NCI-H2107 treated with DMSO at 0.1 percent for 48 hours (cell line): ENCODE data around the gene MS4A18.
"Not testable (repeated sequence)": the region's sequence is repeated elsewhere in the genome, so short reads cannot be mapped to it uniquely, and the experiment has no call there.

Experiments used
- DNase-seq: peaks from one replicate; lab custom pipeline; 2025; ENCODE audit not compliant: unreplicated experiment; lab: John Stamatoyannopoulos, UW

Gene MS4A18

DNA sequence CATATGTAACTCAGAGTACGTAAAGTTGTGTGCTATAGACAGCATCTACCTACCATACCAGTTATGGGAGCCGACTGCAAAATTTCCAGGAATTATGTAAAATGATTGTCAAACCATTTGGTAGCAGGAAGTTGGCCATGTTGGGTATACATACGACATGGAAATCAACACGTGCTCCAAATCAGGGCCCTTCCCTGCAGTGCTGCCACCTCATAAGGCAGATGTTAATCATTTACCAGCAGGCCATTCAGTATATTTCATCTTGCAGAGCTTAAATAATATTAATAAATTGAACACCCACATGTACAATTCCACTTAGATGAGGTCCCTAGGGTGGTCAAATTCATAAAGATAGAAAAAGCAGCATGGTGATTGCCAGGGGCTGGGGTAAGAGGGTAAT lies 9.8 kb downstream of the MS4A18 start:
- no peak for DNase-seq

GRCh38 chr11:60739114-60739513 lies 14.6 kb downstream of the MS4A18 start:
- no peak for DNase-seq

- no peak for DNase-seq
Observed at GRCh38 chr11:60740573-60740972, 16.1 kb downstream of the MS4A18 start.

DNA sequence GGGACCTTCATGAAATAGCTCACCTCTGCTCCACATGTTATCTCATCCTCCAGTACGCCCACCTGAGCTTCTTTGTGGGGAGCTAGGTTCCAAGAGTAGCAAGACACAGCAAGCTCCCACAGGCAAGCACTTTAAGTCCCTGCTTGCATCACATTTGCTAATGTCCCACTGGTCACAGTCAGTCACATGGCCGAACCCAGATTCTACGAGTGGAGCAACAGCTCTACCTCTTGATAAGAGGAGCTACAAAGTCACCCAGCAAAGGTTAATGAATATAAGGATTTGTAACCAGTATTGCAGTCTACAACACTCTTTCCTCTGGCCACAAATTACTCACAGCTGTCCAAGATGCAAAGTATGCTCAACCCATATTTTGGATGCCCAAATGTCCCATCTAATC lies 16.9 kb downstream of the MS4A18 start:
- no peak for DNase-seq

DNA sequence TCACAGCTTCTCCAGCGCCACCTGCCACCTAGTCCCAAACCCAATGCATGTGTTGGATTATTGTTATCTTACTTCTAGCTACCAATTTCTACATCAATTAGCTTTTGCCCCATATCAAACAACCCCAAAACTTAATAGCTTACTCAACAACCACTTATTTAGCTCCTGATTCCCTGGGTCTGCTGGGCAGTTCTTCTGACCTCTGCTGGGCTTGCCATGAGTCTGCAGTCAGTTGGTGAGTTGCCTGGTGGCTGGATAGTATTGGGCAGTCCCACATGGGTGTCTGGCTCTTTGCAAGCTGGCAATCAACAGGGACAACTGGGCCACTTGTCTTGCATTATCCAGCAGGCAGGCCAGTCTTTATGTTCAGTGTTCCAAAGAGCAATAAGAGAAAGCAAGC lies 18.5 kb downstream of the MS4A18 start:
- DNase-seq: no peak

DNA sequence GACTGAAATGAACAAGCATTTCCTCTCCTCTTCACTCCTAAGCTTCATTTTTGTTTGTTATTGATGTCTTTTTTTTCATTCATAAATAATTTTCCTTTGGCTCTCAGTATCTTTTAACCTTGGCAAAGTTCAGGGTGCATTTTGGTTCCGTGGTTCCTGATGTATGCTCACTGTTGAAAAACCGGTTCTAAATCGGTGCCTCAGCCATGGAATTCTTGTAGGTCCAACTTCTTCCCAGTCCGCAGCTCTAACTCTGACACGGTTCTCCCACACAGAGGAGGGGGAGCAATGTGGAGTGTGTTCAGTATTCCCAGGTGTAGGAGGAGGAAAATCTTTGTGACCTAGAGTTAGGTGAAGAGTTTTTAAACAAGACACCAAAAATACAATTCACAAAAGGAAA lies 19.6 kb downstream of the MS4A18 start:
- DNase-seq: no peak

- no peak for DNase-seq
Observed at GRCh38 chr11:60747359-60747873, 22.9 kb downstream of the MS4A18 start.

DNA sequence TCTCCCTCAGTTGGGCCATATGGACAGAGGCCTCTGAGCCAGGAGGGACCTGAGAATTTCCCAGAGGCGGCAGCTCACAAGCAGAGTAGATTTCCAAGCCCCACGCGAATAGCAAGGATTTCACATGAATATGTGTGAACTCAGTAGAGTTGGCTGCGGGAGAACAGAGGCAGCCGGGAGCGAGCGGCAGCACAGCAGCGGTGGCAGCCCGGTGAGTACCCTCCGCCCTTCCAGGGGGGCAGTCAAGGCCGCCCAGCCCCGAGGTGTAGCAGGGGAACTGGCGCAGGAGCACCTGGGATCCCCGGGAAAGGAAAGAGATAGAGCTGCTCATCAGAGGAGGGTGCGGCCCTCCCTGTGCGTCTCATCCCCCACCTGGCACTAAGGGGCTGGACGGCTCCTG lies 23.7 kb downstream of the MS4A18 start:
- DNase-seq: no peak

- DNase-seq: no peak
Observed at GRCh38 chr11:60748821-60749220, 24.3 kb downstream of the MS4A18 start.

GRCh38 chr11:60750911-60751310 lies 26.4 kb downstream of the MS4A18 start:
- DNase-seq: no peak

DNA sequence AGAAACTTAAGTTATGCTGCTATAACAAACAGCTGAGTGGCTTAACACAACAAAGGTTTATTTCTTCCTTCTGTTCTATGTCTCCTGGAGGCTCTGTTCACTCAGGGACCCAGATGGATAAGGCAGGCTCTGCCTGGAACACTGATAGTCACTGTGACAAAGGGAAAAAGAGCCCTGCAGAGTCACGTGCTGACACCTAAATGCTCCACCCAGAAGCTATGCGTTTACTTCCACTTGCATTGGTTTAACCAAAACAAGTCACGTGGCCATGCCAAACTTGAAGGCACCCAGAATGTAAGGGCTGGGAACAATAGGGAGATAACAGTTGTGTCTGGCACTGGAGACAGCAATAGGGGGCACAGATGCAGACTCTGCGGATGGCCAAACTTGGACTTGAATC lies 28.8 kb downstream of the MS4A18 start:
- DNase-seq: no peak

DNA sequence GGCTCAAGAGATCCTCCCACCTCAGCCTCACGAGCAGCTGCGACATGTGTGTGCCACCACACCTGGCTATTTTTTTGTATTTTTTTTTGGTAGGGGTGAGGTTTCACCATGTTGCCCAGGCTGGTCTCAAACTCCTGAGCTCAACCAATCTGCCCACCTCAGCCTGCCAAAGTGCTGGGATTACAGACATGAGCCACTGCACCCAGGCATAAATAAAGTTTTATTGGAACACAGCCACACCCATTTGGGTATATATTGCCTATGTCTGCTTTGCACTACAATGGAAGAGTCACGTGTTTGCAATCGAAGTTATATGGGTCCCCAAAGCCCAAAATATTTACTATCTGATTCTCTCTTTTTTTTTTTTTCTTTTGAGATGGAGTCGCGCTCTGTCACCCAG lies 30.4 kb downstream of the MS4A18 start:
- DNase-seq: no peak

GRCh38 chr11:60756307-60757032 lies 31.9 kb downstream of the MS4A18 start, which contains the start of gene MS4A15:
MS4A15 (plus strand) TSS chr11:60756867; CDS start chr11:60763734, 6,867 bp downstream.
- DNase-seq: no peak

DNA sequence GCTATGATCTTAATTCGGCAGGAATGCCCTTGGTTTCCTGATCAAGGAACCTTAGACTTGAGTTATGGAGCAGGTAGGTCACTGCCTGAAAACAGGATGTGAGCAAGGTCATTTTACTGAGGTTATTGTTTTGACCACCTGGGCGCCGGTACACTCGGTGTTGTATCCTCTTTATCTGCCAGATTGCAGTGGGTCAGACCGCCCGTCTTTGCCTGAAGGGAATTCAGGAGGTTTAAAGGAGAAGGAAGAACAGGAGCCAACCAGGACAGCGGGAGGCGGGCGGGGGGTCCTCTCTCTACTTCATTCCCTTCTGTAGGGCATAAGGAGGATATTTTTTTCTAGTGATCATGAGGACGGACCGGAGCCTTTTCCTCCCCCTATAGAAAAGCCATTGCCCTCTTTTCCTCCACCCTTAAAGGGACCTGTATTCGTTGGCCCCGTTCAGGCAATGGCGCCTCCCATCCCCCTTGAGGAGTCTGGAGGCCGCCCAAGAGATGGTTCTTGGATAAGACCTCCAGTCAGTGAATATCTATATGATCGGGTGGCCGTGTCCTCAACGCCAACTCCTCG lies 32.8 kb downstream of the MS4A18 start:
- DNase-seq: no peak

DNA sequence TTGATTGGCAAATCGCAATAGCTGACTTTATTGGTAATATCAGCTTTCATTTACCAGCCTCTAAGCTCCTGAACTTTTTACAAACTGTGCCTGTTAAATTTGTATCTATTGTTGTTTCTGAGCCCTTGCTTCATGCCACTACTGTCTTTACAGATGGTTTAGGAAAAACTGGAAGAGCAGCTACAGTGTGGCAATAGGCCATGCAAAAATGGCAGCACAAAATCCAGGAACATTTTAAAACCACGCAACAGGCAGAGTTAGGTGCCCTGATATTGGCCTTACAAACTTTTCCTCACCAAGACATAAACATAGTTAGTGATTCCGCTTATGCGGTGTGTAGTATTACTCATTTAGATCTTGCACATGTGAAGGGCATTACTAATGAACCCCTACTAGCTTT lies 34.2 kb downstream of the MS4A18 start:
- not testable (repeated sequence) for DNase-seq

GRCh38 chr11:60759438-60760225 lies 35.1 kb downstream of the MS4A18 start:
- DNase-seq: not testable (repeated sequence)

DNA sequence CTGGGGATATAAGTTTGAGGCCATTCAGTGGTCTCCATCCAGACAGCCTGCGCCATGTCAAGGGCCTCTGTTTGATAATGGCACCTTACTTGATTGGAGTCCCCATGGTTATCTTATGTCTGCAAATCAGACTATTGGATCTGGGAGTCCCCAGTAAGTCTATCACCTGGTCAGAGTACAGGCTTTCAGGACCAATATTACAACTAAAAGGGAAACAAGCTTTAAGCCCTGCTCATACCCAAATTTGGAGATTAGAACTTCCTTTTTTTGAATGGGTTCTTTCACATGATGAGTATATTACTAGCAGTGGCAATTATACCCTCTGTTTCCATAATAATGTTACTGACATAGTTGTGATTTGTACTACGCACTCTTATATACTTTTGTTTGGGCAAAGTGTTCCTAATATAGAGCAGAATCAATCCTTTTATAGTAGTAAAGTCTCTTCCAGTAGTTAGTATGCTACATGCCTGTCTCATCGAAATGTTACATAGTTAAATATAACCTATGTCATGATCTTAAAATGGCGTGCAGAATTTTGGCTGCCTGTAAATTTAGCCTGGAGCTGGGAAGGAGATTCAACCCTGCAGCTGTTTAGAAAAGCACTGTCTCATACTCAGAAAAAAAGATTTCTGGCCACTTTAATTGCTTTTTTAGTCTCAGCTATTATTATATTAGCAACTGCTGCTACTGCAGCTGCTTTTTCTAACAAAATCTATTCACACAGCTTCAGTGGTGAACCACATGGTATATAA lies 37.1 kb downstream of the MS4A18 start:
- no peak for DNase-seq

- DNase-seq: peak; percentile 73
Observed at GRCh38 chr11:60762851-60763691, 38.6 kb downstream of the MS4A18 start.

DNA sequence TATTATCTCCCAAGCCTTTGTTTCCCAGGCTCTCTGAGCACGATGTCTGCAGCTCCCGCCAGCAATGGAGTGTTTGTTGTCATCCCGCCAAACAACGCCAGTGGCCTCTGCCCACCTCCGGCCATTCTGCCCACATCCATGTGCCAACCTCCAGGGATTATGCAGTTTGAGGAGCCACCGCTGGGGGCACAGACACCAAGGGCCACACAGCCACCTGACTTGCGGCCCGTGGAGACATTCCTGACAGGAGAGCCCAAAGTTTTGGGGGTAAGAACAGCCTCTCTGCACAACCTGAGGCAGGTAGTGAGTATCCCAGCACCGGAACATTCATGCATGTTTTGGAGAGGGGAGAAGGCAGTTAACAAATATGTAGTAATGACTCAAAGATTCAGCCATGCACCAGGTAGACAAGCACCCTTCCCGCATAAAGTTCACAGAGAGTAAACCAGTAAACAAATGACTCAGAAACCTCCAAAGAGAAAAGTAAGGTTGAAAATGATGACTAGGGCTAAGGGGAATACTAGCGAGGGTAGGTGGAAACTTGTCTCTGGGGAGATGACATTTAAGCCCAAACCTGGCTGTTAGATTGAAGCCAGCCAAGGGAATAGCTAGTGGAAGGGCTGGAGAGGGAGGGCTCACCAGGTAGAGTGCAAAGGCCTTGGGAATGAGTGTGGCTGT lies 39.3 kb downstream of the MS4A18 start:
- DNase-seq: no peak

DNA sequence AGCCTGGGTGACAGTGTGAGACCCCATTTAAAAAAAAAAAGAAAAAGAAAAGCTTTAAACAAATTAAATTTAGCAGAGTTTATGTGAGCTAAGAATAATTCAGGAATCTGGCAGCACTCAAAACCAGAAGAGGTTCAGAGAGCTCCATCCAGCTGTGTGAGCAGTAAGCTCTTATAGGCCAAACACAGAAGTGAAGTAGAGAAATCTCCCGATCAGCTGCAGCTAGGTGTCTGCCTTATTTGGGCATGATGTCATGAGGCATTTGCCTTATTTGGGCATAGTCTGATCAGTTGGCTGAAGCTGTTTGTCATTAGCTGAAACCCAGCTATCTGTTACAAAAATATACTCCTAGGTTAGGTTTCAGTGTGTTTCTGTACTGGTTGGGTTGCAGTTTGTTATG lies 40.4 kb downstream of the MS4A18 start:
- no peak for DNase-seq
